HUDEP-2 (cell line): Measurements from ENCODE around the gene ZC3H12A.

ENCODE experiments used
- DNase-seq, 76 experiments: peaks; one replicate each; lab custom pipeline; 2025; ENCODE audit not compliant: unreplicated experiment in 76 of 76; lab: John Stamatoyannopoulos, UW

ZC3H12A gene

GRCh38 chr1:37477946-37478345, 3.6 kb downstream of the ZC3H12A start:
- no peak for DNase-seq

DNA sequence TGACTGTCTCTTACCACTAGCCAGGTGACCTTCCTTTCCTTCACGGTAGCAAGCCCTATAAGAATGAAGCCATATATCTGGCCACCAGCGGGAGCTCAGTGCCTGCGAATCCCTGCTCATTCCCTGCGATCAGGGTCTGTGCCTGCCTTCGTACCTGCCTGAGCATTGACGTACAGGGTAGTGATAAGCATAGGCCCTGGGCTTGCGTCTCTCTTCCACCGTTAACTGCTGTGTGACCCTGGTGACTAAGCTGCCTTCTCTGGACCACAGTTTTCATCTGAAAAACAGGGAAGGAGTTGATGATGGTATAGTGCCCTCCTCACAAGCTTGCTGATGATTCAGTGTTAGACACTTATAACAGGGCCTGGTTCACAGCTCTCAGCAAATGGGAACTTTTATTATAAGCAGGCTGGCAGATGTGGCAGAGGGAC, 4.1 kb downstream of the ZC3H12A start:
- DNase-seq: peak in 1 of 76 experiments; percentile 5

DNA sequence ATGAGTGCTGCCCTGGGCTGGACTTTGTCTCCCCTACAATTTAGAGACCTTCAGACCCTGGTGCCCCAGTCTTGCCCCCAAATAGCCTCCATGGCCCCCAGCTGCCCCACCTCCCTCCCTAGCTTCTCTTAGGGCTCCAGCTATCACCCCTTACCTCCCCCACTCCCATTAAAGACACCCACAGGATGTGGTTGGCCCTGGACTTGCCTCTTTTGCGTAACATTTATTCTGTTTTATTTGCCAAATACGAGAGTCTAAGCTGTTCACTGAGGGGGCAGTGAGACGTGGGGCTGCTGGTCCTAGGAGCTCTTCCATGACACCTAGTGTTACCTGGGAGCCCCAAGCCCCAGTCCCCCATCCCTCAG, 4.5 kb downstream of the ZC3H12A start:
- no peak for DNase-seq

GRCh38 chr1:37479255-37480124, 5.1 kb downstream of the ZC3H12A start:
- DNase-seq: peak in 71 of 76 experiments; percentile 7 to 86 (median 62)

DNA sequence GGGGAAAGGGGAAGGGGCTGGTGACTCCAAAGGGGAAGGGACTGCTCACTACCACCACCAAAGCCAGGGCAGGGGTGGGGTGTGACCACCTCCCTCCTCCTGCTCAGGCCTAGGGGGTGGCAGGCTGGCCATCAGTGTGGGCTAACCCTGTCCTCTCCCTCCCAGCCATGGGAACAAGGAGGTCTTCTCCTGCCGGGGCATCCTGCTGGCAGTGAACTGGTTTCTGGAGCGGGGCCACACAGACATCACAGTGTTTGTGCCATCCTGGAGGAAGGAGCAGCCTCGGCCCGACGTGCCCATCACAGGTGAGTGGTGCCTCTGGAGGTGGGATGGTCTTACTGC, 5.7 kb downstream of the ZC3H12A start:
- DNase-seq: no peak

DNA sequence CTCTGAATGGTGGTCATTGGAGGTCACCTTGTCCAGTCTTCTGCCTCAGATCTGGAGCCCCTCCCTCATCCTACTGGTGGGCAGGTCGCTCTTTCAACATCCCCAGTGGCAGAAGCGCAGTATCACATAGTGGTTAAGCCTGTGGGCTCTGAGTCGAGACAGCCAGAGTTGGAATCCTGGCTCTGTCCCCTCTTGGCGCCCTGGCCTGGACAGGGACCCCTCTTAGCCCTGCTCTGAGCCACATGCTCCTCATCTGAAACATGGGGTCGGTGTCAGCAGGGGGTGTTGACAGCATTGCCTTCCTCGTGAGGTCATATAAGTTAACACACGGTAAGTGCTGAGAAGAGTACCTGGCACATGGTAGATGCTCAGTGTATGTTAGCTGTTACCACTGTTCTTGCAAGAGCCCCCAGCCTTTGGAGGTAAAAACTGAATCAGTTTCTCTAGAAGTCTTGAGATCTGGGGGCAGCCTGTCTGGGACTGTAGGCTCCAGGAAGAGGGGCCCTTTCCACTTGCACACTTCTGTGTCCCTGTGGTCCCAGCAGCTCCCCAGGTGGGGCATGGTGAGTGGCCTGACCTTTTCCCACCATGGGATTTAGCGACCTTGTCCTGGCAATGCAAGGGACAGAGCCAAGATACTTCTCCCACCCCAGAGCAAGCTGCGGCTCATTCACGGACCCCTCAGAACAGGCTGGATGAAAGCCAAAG, 6.4 kb downstream of the ZC3H12A start:
- no peak for DNase-seq

DNA sequence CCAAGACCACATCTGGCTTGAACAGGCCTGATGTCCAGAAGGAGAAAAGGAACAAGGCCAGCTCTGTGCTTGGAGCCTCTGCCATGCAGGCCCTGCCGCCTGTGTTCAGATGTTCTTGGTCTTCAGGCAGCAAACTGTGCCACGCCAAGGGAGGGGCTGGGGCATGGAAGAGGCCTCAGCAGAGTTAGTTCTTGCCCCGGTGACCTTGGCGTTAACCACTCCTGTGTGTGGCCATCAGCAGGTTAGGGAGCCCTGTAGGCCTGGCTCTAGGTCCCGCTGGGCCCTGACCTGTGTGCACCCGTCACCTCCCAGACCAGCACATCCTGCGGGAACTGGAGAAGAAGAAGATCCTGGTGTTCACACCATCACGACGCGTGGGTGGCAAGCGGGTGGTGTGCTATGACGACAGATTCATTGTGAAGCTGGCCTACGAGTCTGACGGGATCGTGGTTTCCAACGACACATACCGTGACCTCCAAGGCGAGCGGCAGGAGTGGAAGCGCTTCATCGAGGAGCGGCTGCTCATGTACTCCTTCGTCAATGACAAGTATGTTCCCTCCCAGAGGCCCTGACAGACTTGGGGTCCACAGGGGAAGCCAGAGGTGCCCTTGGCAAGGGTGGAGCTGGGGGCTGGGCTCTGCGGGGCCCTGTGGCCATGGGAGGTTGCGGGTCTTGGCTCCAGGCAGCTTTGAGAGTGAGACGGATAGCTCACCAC, 7.1 kb downstream of the ZC3H12A start:
- DNase-seq: no peak

DNA sequence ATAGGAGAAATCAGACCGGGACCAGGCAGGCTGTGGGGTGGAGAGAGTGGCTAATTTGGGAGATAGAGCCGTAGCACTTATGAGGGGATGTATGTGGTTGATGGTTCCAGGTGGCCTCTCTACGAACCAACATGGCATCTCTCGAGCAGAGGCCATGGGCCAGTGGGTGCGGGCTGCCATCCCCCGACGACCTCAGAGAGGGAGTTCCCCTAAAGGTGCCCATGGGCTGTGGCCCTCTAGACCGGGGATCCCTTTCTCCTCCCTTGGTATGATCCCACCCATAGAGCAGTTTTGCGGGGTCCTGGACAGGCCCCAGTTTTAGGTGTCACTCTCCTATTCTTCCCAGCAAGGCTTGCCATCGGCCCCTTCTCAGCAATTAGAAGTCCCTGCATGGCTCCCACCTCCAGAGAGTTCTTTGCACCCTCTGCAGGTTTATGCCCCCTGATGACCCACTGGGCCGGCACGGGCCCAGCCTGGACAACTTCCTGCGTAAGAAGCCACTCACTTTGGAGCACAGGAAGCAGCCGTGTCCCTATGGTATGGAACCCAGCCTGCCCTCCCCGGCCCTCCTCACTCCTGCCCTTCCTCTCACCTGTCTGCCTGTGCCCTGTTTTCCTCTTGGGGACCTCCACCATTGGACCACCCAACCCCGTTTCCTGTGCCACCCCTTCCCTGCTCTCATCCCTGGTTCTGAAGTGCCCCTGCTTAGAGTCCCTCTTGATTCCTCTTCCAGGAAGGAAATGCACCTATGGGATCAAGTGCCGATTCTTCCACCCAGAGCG, 7.8 kb downstream of the ZC3H12A start:
- no peak for DNase-seq

GRCh38 chr1:37482796-37483744, 8.7 kb downstream of the ZC3H12A start:
- DNase-seq: no peak

- DNase-seq: no peak
These were observed 9.4 kb downstream of the ZC3H12A start for GRCh38 chr1:37483785-37484184.

DNA sequence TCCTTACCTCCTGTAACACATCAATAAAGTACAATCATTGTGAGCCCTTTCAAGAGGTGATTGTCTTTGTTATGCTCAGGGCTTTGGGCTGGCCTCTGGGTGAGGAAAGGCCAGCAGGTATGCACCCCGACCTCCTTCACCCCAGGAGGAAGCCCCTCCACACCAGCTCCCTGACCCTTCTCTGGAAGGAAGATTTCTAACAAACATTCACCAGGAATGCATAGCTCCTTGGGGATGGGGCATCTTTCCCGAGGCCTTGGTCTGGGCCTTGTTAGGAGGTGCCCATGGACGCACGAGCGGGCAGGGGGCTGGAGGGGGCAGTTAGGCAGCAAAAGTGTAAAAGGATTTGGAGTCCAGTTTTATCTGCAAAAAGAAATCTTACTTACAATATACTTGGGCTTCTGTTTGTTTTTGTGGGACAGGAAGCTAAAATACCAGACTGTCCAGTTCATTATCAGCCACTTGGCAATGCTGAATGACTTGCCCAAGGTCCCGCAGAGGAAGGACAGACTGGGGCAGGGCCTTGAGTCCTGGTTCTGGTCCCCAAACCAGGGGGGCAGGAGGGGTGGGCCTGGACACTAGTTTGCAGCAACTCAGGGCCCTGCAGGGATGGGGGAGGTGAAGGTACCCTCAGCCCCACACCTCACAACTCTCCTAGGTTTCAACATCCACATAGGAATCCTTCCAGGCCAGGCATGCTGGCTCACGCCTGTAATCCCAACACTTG, 10.1 kb downstream of the ZC3H12A start:
- no peak for DNase-seq

- DNase-seq: no peak
These were observed 11.7 kb downstream of the ZC3H12A start for GRCh38 chr1:37485902-37486679.

GRCh38 chr1:37486680-37487618, 12.6 kb downstream of the ZC3H12A start:
- DNase-seq: peak in 60 of 76 experiments; percentile 4 to 77 (median 55)

DNA sequence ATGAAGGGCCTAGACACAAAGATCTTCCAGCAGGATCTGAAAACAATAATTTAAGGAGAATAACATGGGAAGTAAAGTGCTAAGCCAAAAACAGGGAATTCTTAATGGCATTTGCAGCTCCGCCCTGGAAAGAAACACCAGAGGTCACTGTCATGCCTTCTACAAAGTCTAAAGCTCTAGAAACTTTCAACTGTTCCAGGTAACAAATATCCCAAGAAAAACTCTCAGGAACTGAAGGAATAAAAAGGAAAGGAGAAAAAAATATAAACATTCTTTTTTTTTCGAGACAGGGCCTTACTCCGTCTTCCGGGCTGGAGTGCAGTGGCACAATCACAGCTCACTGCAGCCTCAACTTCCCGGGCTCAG, 13.2 kb downstream of the ZC3H12A start:
- no peak for DNase-seq

DNA sequence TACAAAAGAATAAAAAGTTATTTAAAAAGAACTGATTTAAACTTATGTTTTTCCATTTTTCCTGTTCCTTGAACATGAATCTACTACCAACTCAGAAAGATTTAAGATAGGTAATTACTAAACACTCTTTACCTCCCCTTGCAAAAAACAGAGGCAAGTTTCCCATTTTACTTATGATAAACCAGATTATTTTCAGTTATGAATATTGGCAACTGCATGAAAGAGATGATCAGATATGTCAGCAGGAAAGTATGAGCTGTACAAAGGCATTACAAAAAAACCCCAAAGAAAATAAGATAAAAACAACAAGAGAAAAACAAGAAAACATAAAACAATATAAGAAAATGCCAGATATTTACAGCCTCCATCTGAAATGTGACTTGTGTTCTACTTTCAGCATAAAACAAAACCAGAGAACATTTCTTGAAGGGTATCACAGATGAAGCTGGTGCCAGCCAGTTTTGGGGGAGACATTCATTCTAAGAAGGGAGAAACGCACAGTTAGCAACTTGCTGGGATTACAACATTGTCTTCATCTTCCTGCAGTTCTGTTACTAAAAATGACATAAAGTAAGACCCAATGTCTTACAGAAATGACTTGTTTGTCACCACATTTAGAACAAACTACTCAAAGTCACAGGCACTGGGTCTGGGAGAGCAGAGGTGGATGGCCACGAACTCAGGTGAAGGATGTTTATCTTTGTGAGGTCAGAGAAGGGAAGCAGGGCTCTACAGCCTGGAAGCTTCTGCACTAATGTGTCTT, 19.1 kb downstream of the ZC3H12A start:
- DNase-seq: peak in 1 of 76 experiments; percentile 8

DNA sequence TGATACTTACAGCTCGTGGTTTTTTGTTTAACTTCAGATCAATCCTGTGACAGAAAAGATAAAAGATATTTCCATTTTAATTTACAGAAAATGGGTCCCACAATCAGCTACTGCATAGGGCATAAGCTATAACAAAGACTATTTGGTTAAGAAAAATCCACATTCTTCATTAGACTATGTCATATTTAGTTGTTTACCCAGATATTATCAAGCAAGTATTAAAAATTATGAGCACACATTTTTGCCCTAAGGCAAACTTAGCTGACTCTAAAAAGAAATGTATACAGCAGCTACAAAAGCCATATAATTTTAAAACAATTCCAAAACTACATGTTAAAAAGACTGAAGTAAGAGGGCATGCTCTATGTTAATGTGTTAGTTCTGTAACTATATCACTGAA, 21.5 kb downstream of the ZC3H12A start:
- DNase-seq: peak in 1 of 76 experiments; percentile 7
